SK-N-SH (cell line): Measurements from ENCODE around the gene SPECC1L. TPM values are rescaled to one million over a fixed set of nuclear protein-coding genes. Genes with fewer than 3 reads are reported as not detected.
A peak's percentile ranks its signal among the peaks of the same experiment; 100 is the strongest.
"Not testable (repeated sequence)": the region's sequence is repeated elsewhere in the genome, so short reads cannot be mapped to it uniquely, and the experiment has no call there.

Source experiments
- CTCF ChIA-PET: fragments of 300-600, 350-600 bp; formaldehyde crosslinking; extraction: SDS; loops from one replicate; lab custom pipeline; 2021; lab: Yijun Ruan, JAX
- POLR2A ChIA-PET: fragments of 350-600 bp; sonication (Branson Sonifier 250); formaldehyde crosslinking; extraction: SDS; loops from one replicate; lab custom pipeline; 2020; ENCODE audit warnings: antibody characterized with exemption, inconsistent platforms; lab: Yijun Ruan, JAX
- DNase-seq: peaks from one replicate; pipeline ENCODE4 v3.0.0; 2012
- H2AFZ ChIP-seq: fragments of 200-600 bp; sonication (generic); 2 replicates; pipeline ENCODE4 v1.8.1; 2016; ENCODE audit warnings: antibody characterized with exemption, mild to moderate bottlenecking, low read depth
- H3F3A ChIP-seq: fragments of 200-600 bp; sonication (generic); replicated peaks from 2 replicates; pipeline ENCODE3; 2016; ENCODE audit warnings: antibody characterized with exemption, mild to moderate bottlenecking; ENCODE audit not compliant: insufficient read depth
- H3K27ac ChIP-seq, 2 experiments: fragments of 200-500 bp in 1 of 2; fragments of 200-600 bp in 1 of 2; sonication (Bioruptor generic) in 1 of 2; sonication (generic), shearing (Covaris generic) in 1 of 2; 2 replicates each; pipeline versions ENCODE4 v1.5.1 to v1.6.1; 2014 to 2016; ENCODE audit warnings: low read depth in 2 of 2, inconsistent platforms in 1 of 2, low read length in 1 of 2, mild to moderate bottlenecking in 1 of 2, mixed read lengths in 1 of 2
- H3K27me3 ChIP-seq: fragments of 200-600 bp; sonication (generic), shearing (Covaris generic); 2 replicates; pipeline ENCODE4 v1.6.1; 2016; ENCODE audit warnings: mixed run types; ENCODE audit not compliant: insufficient read depth
- H3K36me3 ChIP-seq, 2 experiments: fragments of 200-500 bp in 1 of 2; fragments of 200-600 bp in 1 of 2; sonication (Bioruptor generic) in 1 of 2; sonication (generic) in 1 of 2; replicated peaks in 1 of 2; 2 replicates each; pipeline versions ENCODE3 to v1.5.1; 2014 to 2016; ENCODE audit warnings: low read length in 1 of 2, mild to moderate bottlenecking in 1 of 2; ENCODE audit not compliant: insufficient read depth in 2 of 2, control insufficient read depth in 1 of 2
- H3K4me1 ChIP-seq, 2 experiments: fragments of 200-500 bp in 1 of 2; fragments of 200-600 bp in 1 of 2; sonication (Bioruptor generic) in 1 of 2; sonication (generic), shearing (Covaris generic) in 1 of 2; 2 replicates each; pipeline versions ENCODE4 v1.5.1 to v1.6.1; 2014 to 2016; ENCODE audit warnings: low read depth in 1 of 2, low read length in 1 of 2, mixed run types in 1 of 2; ENCODE audit not compliant: insufficient read depth in 2 of 2, control insufficient read depth in 1 of 2
- H3K4me2 ChIP-seq: fragments of 200-600 bp; sonication (generic), shearing (Covaris generic); 2 replicates; pipeline ENCODE4 v1.6.1; 2017; ENCODE audit warnings: mixed run types
- H3K4me3 ChIP-seq, 2 experiments: fragments of 200-500 bp in 1 of 2; fragments of 200-600 bp in 1 of 2; sonication (Bioruptor generic) in 1 of 2; sonication (generic), shearing (Covaris generic) in 1 of 2; 2 replicates each; pipeline versions ENCODE4 v1.5.1 to v1.8.1; 2014 to 2016; ENCODE audit warnings: low read depth in 2 of 2, inconsistent platforms in 1 of 2, low read length in 1 of 2, mild to moderate bottlenecking in 1 of 2, mixed read lengths in 1 of 2, moderate library complexity in 1 of 2
- H3K79me2 ChIP-seq: fragments of 200-600 bp; sonication (generic); 2 replicates; pipeline ENCODE4 v1.8.1; 2017; ENCODE audit warnings: mild to moderate bottlenecking; ENCODE audit not compliant: insufficient read depth
- H3K9ac ChIP-seq: fragments of 200-600 bp; sonication (generic); 2 replicates; pipeline ENCODE4 v1.6.1; 2017; ENCODE audit warnings: mixed run types
- H3K9me2 ChIP-seq: fragments of 200-600 bp; sonication (generic); 2 replicates; pipeline ENCODE4 v1.6.1; 2017; ENCODE audit warnings: mixed run types
- H3K9me3 ChIP-seq: fragments of 200-600 bp; sonication (generic); 2 replicates; pipeline ENCODE4 v1.6.1; 2017; ENCODE audit warnings: mixed run types, mild to moderate bottlenecking, moderate library complexity
- H4K20me1 ChIP-seq: fragments of 200-600 bp; sonication (generic); 2 replicates; pipeline ENCODE4 v1.6.1; 2017; ENCODE audit warnings: mild to moderate bottlenecking, mixed run types; ENCODE audit not compliant: insufficient read depth
- ELF1 ChIP-seq: IDR thresholded peaks from 2 replicates; pipeline ENCODE4 v1.4.0; 2012
- EP300 ChIP-seq, 2 experiments: IDR thresholded peaks; 2 replicates each; pipeline versions ENCODE4 v1.4.0 to v1.6.1; 2012; ENCODE audit warnings: borderline replicate concordance in 1 of 2, low read depth in 1 of 2, low read length in 1 of 2
- EZH2phosphoT487 ChIP-seq: fragments of 200-600 bp; sonication (generic); IDR thresholded peaks from 2 replicates; pipeline ENCODE4 v1.6.1; 2017; ENCODE audit warnings: low read depth, mixed run types, mild to moderate bottlenecking, antibody characterized with exemption, moderate library complexity, borderline replicate concordance
- FOXJ3 ChIP-seq: sonication (generic); formaldehyde crosslinking; IDR thresholded peaks from 2 replicates; pipeline ENCODE4 v1.5.1; 2020; ENCODE audit warnings: mild to moderate bottlenecking, missing genetic modification reagents
- GABPA ChIP-seq: IDR thresholded peaks from 2 replicates; pipeline ENCODE4 v1.4.0; 2012; ENCODE audit warnings: low read depth, mild to moderate bottlenecking
- GATA2 ChIP-seq: sonication (generic); formaldehyde crosslinking; IDR thresholded peaks from 2 replicates; pipeline ENCODE4 v1.5.0; 2020; ENCODE audit warnings: mild to moderate bottlenecking, missing genetic modification reagents
- MEF2A ChIP-seq: IDR thresholded peaks from 2 replicates; pipeline ENCODE4 v1.4.0; 2012; ENCODE audit warnings: low read depth, borderline replicate concordance
- MXI1 ChIP-seq: IDR thresholded peaks from 2 replicates; pipeline ENCODE4 v1.6.1; 2012; ENCODE audit warnings: mild to moderate bottlenecking, low read depth, low read length, improper control_type of control experiment
- NFIC ChIP-seq: IDR thresholded peaks from 2 replicates; pipeline ENCODE4 v1.4.0; 2012; ENCODE audit warnings: borderline replicate concordance
- RAD21 ChIP-seq: IDR thresholded peaks from 2 replicates; pipeline ENCODE4 v1.6.1; 2012; ENCODE audit warnings: mild to moderate bottlenecking, low read length
- RCOR1 ChIP-seq: fragments of 150-350 bp; IDR thresholded peaks from 2 replicates; pipeline ENCODE4 v1.6.1; 2017; ENCODE audit warnings: antibody characterized with exemption, low read length
- RFX5 ChIP-seq: IDR thresholded peaks from 2 replicates; pipeline ENCODE4 v1.6.1; 2012; ENCODE audit warnings: mild to moderate bottlenecking, improper control_type of control experiment, low read length
- RXRA ChIP-seq: IDR thresholded peaks from 2 replicates; pipeline ENCODE4 v1.4.0; 2012; ENCODE audit warnings: low read depth, mild to moderate bottlenecking, borderline replicate concordance
- TAF1 ChIP-seq: IDR thresholded peaks from 2 replicates; pipeline ENCODE4 v1.6.1; 2012; ENCODE audit warnings: low read depth, mild to moderate bottlenecking, low read length, moderate library complexity, borderline replicate concordance
- WGBS: methylation state at CpG from one replicate; pipeline ENCODE4 v1.1.6; 2017; ENCODE audit warnings: low lambda C conversion rate; 5-methylcytosine and 5-hydroxymethylcytosine counted together
- polyA plus RNA-seq, 3 experiments: library from polyadenylated mRNA; depleted of rRNA; stranded (reverse); fragments of >200 nt; gene quantifications; 2 replicates each; pipeline ENCODE4 v1.2.3, GENCODE V29; 2012
- TF ChIP-seq, protein P1 (sequence below): fragments of 200-600 bp; sonication (generic); IDR thresholded peaks from 2 replicates; pipeline ENCODE4 v1.6.1; 2017; ENCODE audit warnings: antibody characterized with exemption, mild to moderate bottlenecking, moderate library complexity
- TF ChIP-seq, protein P2 (sequence below): fragments of 150-350 bp; IDR thresholded peaks from 2 replicates; pipeline ENCODE4 v1.6.1; 2017; ENCODE audit warnings: antibody characterized with exemption, low read length, low read depth, borderline replicate concordance
- TF ChIP-seq, protein P3 (sequence below): IDR thresholded peaks from 2 replicates; pipeline ENCODE4; 2012

The SPECC1L gene
- polyA plus RNA-seq, 1 of the 3 experiments (the other 2 are of a cell fraction): 22.9 TPM

DNA sequence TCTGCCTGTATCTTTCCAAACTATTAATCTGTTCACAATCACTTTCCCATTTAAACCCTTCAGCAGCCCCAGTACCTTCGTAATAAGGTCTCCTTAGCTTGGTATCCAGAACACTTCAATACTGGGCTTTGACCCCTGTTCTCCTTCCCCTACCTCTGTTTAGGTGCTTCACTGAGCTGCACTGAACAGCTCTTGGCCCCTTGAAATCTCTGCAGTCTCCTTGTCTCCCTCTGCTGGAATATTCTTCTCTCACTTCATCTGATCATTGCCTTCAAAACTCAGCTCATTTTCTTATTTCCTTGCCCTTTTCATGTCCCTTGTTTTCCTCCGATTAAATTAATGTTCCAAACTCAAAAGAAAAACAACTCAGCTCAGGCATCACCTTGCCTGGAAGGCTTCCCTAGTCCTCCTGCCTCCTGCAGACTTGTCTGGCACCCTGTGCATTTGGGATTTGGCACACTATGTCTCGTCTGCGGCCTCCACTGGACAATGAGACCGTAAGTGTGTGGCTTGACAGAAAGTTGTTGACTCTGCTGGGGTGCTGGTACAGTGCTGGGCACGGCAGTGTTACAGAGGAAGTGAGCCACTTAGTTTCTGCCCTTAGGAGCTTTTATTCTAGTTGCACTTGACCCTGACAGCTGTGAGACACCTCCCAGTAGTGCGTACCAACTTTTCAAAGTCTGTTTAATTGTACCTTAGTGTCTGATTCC is 4.2 kb downstream of the SPECC1L start:
- peak overlapping the region; percentile 65; the same call in 1 of the 2 replicates for H3K4me2 ChIP-seq

DNA sequence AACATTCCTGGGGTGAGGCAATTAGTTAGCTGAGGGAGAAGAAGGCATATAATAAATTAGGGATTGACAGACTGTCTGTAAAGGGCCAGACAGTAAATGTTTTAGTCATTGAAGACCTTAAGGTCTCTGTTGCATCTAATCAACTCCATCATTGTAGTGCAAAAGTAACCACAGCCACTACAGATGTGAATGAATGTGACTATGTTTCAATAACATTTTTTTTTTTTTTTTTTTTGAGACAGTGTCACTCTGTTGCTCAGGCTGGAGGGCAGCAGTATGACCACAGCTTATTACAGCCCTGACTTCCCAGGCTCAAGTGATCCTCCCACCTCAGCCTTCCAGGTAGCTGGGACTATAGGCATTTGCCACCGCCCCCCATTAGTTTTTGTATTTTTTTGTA is 9.7 kb downstream of the SPECC1L start:
- not testable (repeated sequence) for H3K27ac ChIP-seq, H3K9me3 ChIP-seq, H3K9me2 ChIP-seq, H3K27me3 ChIP-seq, DNase-seq, H2AFZ ChIP-seq, H3K4me3 ChIP-seq, H3K9ac ChIP-seq, H3K4me2 ChIP-seq
- H3F3A ChIP-seq: peaks cover 23% of the 10 kb centered on the region
- peaks cover 18% of the 10 kb centered on the region; the same call in 1 of the 2 replicates for H4K20me1 ChIP-seq
- 100% methylated on average over 1 of the region's 1 CpG for WGBS
- peaks cover 95% of the 10 kb centered on the region for H3K79me2 ChIP-seq
- H3K4me1 ChIP-seq: peaks cover 5 to 11% of the 10 kb centered on the region in 2 experiments; a peak in 1 of 4 replicates
- peaks cover 6 to 21% of the 10 kb centered on the region in 2 experiments for H3K36me3 ChIP-seq
- ChIA-PET POLR2A (interaction anchor here (0.6 kb wide), 1 partner anchor 145 kb away, joined by 3 read pairs; no protein-coding TSS in a partner anchor), CTCF (interaction anchor here (0.9 kb wide), 1 partner anchor 44 kb away, joined by 3 read pairs; no protein-coding TSS in a partner anchor)

More for the DNA sequence above, 4.2 kb downstream of the SPECC1L start:
- H3K9ac ChIP-seq, POLR2A ChIA-PET, H2AFZ ChIP-seq, H3F3A ChIP-seq, H3K36me3 ChIP-seq, H3K4me3 ChIP-seq, H3K9me2 ChIP-seq, H3K4me1 ChIP-seq, H3K27me3 ChIP-seq, H3K9me3 ChIP-seq, DNase-seq: not testable (repeated sequence)
- Histone ChIP-seq H3K27ac (peak overlapping the region in 1 of 2 experiments; percentile 17; a peak in 2 of 4 replicates), H4K20me1 (peaks cover 41% of the 10 kb centered on the region), H3K79me2 (peaks cover 89% of the 10 kb centered on the region)
- CTCF ChIA-PET: interaction anchor here (1.2 kb wide), 1 partner anchor 46 kb away, joined by 4 read pairs; no protein-coding TSS in a partner anchor
- WGBS: 79% methylated on average over 7 of the region's 7 CpGs
- TF ChIP-seq, protein P1, sequence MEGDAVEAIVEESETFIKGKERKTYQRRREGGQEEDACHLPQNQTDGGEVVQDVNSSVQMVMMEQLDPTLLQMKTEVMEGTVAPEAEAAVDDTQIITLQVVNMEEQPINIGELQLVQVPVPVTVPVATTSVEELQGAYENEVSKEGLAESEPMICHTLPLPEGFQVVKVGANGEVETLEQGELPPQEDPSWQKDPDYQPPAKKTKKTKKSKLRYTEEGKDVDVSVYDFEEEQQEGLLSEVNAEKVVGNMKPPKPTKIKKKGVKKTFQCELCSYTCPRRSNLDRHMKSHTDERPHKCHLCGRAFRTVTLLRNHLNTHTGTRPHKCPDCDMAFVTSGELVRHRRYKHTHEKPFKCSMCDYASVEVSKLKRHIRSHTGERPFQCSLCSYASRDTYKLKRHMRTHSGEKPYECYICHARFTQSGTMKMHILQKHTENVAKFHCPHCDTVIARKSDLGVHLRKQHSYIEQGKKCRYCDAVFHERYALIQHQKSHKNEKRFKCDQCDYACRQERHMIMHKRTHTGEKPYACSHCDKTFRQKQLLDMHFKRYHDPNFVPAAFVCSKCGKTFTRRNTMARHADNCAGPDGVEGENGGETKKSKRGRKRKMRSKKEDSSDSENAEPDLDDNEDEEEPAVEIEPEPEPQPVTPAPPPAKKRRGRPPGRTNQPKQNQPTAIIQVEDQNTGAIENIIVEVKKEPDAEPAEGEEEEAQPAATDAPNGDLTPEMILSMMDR: peak; percentile 34

DNA sequence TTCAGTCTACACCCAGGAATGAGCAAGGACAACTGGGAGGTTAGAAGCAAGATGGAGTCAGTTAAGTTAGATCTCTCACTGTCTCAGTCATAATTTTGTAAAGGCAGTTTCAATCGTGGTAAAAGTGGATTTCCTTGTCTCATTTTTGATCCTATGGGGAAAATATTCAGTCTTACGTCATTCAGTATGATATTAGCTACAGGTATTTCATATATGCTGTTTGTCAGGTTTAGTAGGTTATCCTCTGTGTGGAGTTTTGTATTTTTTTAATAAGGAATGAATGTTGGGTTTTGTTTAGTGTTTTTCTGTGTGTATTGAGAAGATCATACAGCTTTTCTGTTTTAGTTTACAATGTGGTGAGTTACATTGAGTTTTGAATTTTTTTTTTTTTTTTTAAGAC is 11.8 kb downstream of the SPECC1L start:
- peaks cover 9 to 26% of the 10 kb centered on the region in 2 experiments; a peak in 3 of 4 replicates for H3K4me1 ChIP-seq
- no peak for DNase-seq
- no peak overlapping the region for H3K9ac ChIP-seq
- H2AFZ ChIP-seq: no peak overlapping the region
- H4K20me1 ChIP-seq: peaks cover 8% of the 10 kb centered on the region; the same call in 1 of the 2 replicates
- no peak overlapping the region for H3K4me3 ChIP-seq
- H3K27ac ChIP-seq: no peak overlapping the region
- peaks cover 95% of the 10 kb centered on the region for H3K79me2 ChIP-seq
- no peak overlapping the region for H3K4me2 ChIP-seq
- H3F3A ChIP-seq: peaks cover 23% of the 10 kb centered on the region
- H3K9me3 ChIP-seq: no peaks in the 10 kb centered on the region
- no peaks in the 10 kb centered on the region for H3K27me3 ChIP-seq
- POLR2A ChIA-PET: no interaction called here
- CTCF ChIA-PET: no interaction called here
- TF ChIP-seq ELF1: no peak
- no peak for TF ChIP-seq NFIC
- no peak for TF ChIP-seq FOXJ3 (CRISPR knock-in tag)
- TF ChIP-seq EP300 (IDR thresholded peaks at IDR 0.05; ENCODE audit: borderline replicate concordance in 1 of 2, low read depth in 1 of 2, low read length in 1 of 2): no peak
- no peak for TF ChIP-seq GATA2 (CRISPR knock-in tag)
- TF ChIP-seq, protein P2, sequence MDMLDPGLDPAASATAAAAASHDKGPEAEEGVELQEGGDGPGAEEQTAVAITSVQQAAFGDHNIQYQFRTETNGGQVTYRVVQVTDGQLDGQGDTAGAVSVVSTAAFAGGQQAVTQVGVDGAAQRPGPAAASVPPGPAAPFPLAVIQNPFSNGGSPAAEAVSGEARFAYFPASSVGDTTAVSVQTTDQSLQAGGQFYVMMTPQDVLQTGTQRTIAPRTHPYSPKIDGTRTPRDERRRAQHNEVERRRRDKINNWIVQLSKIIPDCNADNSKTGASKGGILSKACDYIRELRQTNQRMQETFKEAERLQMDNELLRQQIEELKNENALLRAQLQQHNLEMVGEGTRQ: no peak
- TF ChIP-seq EZH2phosphoT487: no peak
- TF ChIP-seq, protein P3, sequence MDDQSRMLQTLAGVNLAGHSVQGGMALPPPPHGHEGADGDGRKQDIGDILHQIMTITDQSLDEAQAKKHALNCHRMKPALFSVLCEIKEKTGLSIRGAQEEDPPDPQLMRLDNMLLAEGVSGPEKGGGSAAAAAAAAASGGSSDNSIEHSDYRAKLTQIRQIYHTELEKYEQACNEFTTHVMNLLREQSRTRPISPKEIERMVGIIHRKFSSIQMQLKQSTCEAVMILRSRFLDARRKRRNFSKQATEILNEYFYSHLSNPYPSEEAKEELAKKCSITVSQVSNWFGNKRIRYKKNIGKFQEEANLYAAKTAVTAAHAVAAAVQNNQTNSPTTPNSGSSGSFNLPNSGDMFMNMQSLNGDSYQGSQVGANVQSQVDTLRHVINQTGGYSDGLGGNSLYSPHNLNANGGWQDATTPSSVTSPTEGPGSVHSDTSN: no peak
- no peak for TF ChIP-seq GABPA
- TF ChIP-seq RCOR1: no peak
- no peak for TF ChIP-seq RXRA
- TF ChIP-seq RFX5: no peak
- TF ChIP-seq TAF1: no peak
- no peak for TF ChIP-seq MEF2A
- no peak for TF ChIP-seq RAD21
- TF ChIP-seq MXI1: no peak
- no peaks in the 10 kb centered on the region for H3K9me2 ChIP-seq
- 97% methylated on average over 2 of the region's 2 CpGs for WGBS
- H3K36me3 ChIP-seq: peaks cover 6 to 21% of the 10 kb centered on the region in 2 experiments
